Stomach smooth muscle (tissue), 2 donors: Measurements from ENCODE around the gene CNN2.

Experiments
- H3K27ac ChIP-seq: one replicate; pipeline ENCODE4 v1.7.0; 2013; ENCODE audit warnings: mild to moderate bottlenecking, low read length, inconsistent platforms
- H3K27me3 ChIP-seq, 2 donors: one replicate each; pipeline ENCODE4 v1.7.0; 2013; ENCODE audit warnings: low read length in 2 of 2; ENCODE audit not compliant: insufficient read depth in 2 of 2, control insufficient read depth in 1 of 2
- H3K36me3 ChIP-seq, 2 donors: one replicate each; pipeline ENCODE4 v1.7.0; 2013; ENCODE audit warnings: low read length in 2 of 2; ENCODE audit not compliant: control insufficient read depth in 2 of 2, insufficient read depth in 2 of 2
- H3K4me1 ChIP-seq: one replicate; pipeline ENCODE4 v1.7.0; 2013; ENCODE audit warnings: low read length; ENCODE audit not compliant: control insufficient read depth, insufficient read depth
- H3K4me3 ChIP-seq, 2 donors: one replicate each; pipeline ENCODE4 v1.7.0; 2013; ENCODE audit warnings: low read length in 2 of 2
- H3K9ac ChIP-seq, 2 donors: one replicate each; pipeline ENCODE4 v1.7.0; 2013; ENCODE audit warnings: low read length in 2 of 2, mild to moderate bottlenecking in 1 of 2
- H3K9me3 ChIP-seq, 2 donors: one replicate each; pipeline ENCODE4 v1.7.0; 2013; ENCODE audit warnings: low read length in 2 of 2; ENCODE audit not compliant: control insufficient read depth in 2 of 2
- donor health status: healthy.
- donor health status: Pancreatic carcinoma.

CNN2 gene

GRCh38 chr19:1086613-1087012, 60.2 kb downstream of the CNN2 start:
- no peak overlapping the region for H3K27ac ChIP-seq
- H3K4me3 ChIP-seq, result no peak overlapping the region
- peaks cover 1 to 11% of the 10 kb centered on the region in 2 donors for H3K36me3 ChIP-seq
- no peaks in the 10 kb centered on the region for H3K9me3 ChIP-seq
- no peaks in the 10 kb centered on the region for H3K27me3 ChIP-seq
- no peak overlapping the region for H3K9ac ChIP-seq
- peaks cover 7% of the 10 kb centered on the region for H3K4me1 ChIP-seq

GRCh38 chr19:1087813-1088415, 61.5 kb downstream of the CNN2 start:
- H3K4me3 ChIP-seq, result no peak overlapping the region
- H3K27ac ChIP-seq, result peak overlapping the region; percentile 24
- H3K4me1 ChIP-seq, result peaks cover 7% of the 10 kb centered on the region
- H3K9ac ChIP-seq, result peak overlapping the region in 1 of 2 donors; percentile 2
- H3K9me3 ChIP-seq, result no peaks in the 10 kb centered on the region
- H3K27me3 ChIP-seq, result no peaks in the 10 kb centered on the region
- peaks cover 5 to 16% of the 10 kb centered on the region in 2 donors for H3K36me3 ChIP-seq

DNA sequence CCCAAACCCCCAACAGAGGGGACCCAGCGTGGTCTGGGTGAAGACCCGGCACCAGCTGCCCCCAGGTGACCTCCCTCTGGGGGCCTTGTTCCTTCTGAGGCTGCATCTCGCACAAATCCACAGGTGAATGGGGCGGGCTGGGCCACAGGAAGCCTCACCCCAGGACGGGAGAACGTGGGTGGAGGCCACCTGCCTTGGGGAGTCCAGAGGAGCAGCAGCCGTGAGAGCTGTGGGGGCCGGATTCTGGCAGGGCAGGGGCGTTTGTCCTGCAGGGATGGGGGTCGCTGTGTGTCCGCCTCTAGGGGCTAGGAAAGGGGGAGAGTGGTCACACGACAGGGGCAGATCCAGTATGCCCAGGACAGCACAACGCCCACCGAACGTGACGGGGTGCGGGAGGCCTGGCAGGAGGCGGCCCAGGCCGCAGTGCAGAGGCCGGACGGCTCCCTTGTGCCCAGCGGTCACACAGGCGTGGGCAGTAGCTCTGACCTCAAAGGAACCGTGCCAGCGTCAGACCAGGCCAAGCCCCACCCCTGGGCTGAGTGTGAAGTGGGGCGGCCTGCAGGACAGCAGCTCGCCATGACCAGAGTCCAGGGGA, 62.1 kb downstream of the CNN2 start:
- H3K4me1 ChIP-seq, result peaks cover 13% of the 10 kb centered on the region
- no peak overlapping the region for H3K9ac ChIP-seq
- H3K36me3 ChIP-seq, result peaks cover 5 to 16% of the 10 kb centered on the region in 2 donors
- H3K9me3 ChIP-seq, result no peaks in the 10 kb centered on the region
- H3K27ac ChIP-seq, result peak overlapping the region; percentile 24
- H3K27me3 ChIP-seq, result no peaks in the 10 kb centered on the region
- H3K4me3 ChIP-seq, result no peak overlapping the region
